Liver (tissue), 5 donors: ENCODE data around the gene TATDN2. TPM values are rescaled to one million over a fixed set of nuclear protein-coding genes. Genes with fewer than 3 reads are reported as not detected.

Source experiments
- polyA plus RNA-seq, 2 donors: library from polyadenylated mRNA; stranded (reverse) in 1 of 2; unstranded in 1 of 2; fragments of 200-250 nt in 1 of 2; fragments of >200 nt in 1 of 2; fragmentation: Nextera tagmentation in 1 of 2; extraction: Ambion mirVana in 1 of 2; gene quantifications; one replicate each; pipeline versions ENCODE4 v1.2.1 to v1.2.3, GENCODE V29; 2013 to 2015
- small RNA-seq: library from RNA; depleted of rRNA; stranded (forward); fragments of <200 nt; gene quantifications from one replicate; pipeline ENCODE3, GENCODE V24; 2014
- total RNA-seq, 2 donors: library from RNA; depleted of rRNA; stranded (reverse); fragments of >200 nt; gene quantifications; one replicate each; pipeline ENCODE4 v1.2.3, GENCODE V29; 2014
- donor health status: healthy.
- donor health status: healthy.
- donor health status: healthy.

Gene TATDN2
- total and polyA plus RNA-seq, 4 donors, result 3.7 to 14.2 (median 9.0) TPM

Small RNA genes lying within 50 kb of the gene (small RNA-seq; reads per million reads assigned to genes)
- gene MIR378B, result 0.42 reads per million, percentile 47 among the genes with 10 or more reads in this experiment
- not detected for gene RF02126

Other genes starting within 250 kb of the TATDN2 start
- 10 to 100 TPM in 1 of 2 donors, under 1 TPM in 1; 0.84 to 24.6 TPM for gene FANCD2, start 222.0 kb upstream of the TATDN2 start, total RNA-seq
- gene FANCD2, start 222.0 kb upstream of the TATDN2 start, polyA plus RNA-seq, result under 1 TPM; 0.76 to 0.84 TPM
- not detected for gene FANCD2OS, start 140.2 kb upstream of the TATDN2 start, total RNA-seq
- gene FANCD2OS, start 140.2 kb upstream of the TATDN2 start, polyA plus RNA-seq, result not detected
- gene BRK1, start 132.8 kb upstream of the TATDN2 start, total RNA-seq, result 10 to 100 TPM; 28.3 to 56.2 TPM
- gene BRK1, start 132.8 kb upstream of the TATDN2 start, polyA plus RNA-seq, result 10 to 100 TPM; 79.6 to 82.2 TPM
- 10 to 100 TPM; 28.3 to 33.6 TPM for gene VHL, start 106.7 kb upstream of the TATDN2 start, total RNA-seq
- gene VHL, start 106.7 kb upstream of the TATDN2 start, polyA plus RNA-seq, result 1 to 10 TPM; 5.6 to 8.3 TPM
- gene IRAK2, start 83.5 kb upstream of the TATDN2 start, total RNA-seq, result 1 to 10 TPM; 7.1 to 9.3 TPM
- 1 to 10 TPM; 2.7 to 4.6 TPM for gene IRAK2, start 83.5 kb upstream of the TATDN2 start, polyA plus RNA-seq
- gene GHRL, start 44.5 kb downstream of the TATDN2 start, total RNA-seq, result 1 to 10 TPM in 1 of 2 donors, under 1 TPM in 1; 0.08 to 1.3 TPM
- gene GHRL, start 44.5 kb downstream of the TATDN2 start, polyA plus RNA-seq, result under 1 TPM; 0.17 to 0.38 TPM
- gene SEC13, start 72.7 kb downstream of the TATDN2 start, total RNA-seq, result 100 to 1,000 TPM in 1 of 2 donors, 10 to 100 TPM in 1; 72.5 to 100 TPM
- 10 to 100 TPM; 61.6 to 87.1 TPM for gene SEC13, start 72.7 kb downstream of the TATDN2 start, polyA plus RNA-seq